HG03378 (cell line): ENCODE results near the gene MTMR12.

Source experiments
- ATAC-seq: cut with Tn5 transposase; IDR thresholded peaks from one replicate; pipeline ENCODE4 v1.9.1; 2021; ENCODE audit warnings: mild to moderate bottlenecking, moderate library complexity; ENCODE audit not compliant: unreplicated experiment

MTMR12 gene

GRCh38 chr5:32279786-32280185 is 33.0 kb downstream of the MTMR12 start:
- ATAC-seq, result no peak

GRCh38 chr5:32279223-32279622 is 33.5 kb downstream of the MTMR12 start:
- no peak for ATAC-seq

GRCh38 chr5:32278406-32278805 is 34.3 kb downstream of the MTMR12 start:
- no peak for ATAC-seq

GRCh38 chr5:32277798-32278197 is 34.9 kb downstream of the MTMR12 start:
- no peak for ATAC-seq

GRCh38 chr5:32276173-32276853 is 36.4 kb downstream of the MTMR12 start:
- peak; percentile 47 for ATAC-seq

- no peak for ATAC-seq
These were observed 37.4 kb downstream of the MTMR12 start for GRCh38 chr5:32275396-32275741.

GRCh38 chr5:32274548-32275395 is 38.0 kb downstream of the MTMR12 start:
- ATAC-seq, result no peak

- ATAC-seq, result no peak
These were observed 38.9 kb downstream of the MTMR12 start for GRCh38 chr5:32273821-32274220.

GRCh38 chr5:32272746-32273145 is 40.0 kb downstream of the MTMR12 start:
- no peak for ATAC-seq

GRCh38 chr5:32270946-32271345 is 41.8 kb downstream of the MTMR12 start:
- no peak for ATAC-seq

GRCh38 chr5:32270178-32270577 is 42.6 kb downstream of the MTMR12 start:
- no peak for ATAC-seq

- ATAC-seq, result no peak
These were observed 46.8 kb downstream of the MTMR12 start for GRCh38 chr5:32265902-32266301.

GRCh38 chr5:32264957-32265572 is 47.7 kb downstream of the MTMR12 start:
- no peak for ATAC-seq

GRCh38 chr5:32263684-32264083 is 49.1 kb downstream of the MTMR12 start:
- no peak for ATAC-seq

GRCh38 chr5:32261198-32261597 is 51.5 kb downstream of the MTMR12 start:
- ATAC-seq, result peak; percentile 91

GRCh38 chr5:32259033-32259432 is 53.7 kb downstream of the MTMR12 start:
- no peak for ATAC-seq

GRCh38 chr5:32258424-32258823 is 54.3 kb downstream of the MTMR12 start:
- no peak for ATAC-seq

GRCh38 chr5:32255540-32255900 is 57.2 kb downstream of the MTMR12 start:
- no peak for ATAC-seq

- no peak for ATAC-seq
These were observed 57.7 kb downstream of the MTMR12 start for GRCh38 chr5:32254881-32255539.

GRCh38 chr5:32251871-32252458 is 60.8 kb downstream of the MTMR12 start:
- no peak for ATAC-seq

GRCh38 chr5:32249668-32250067 is 63.1 kb downstream of the MTMR12 start:
- no peak for ATAC-seq
